MM.1S (cell line): ENCODE results near the gene LANCL3.

ENCODE experiments used
- DNase-seq: peaks from one replicate; pipeline ENCODE4 v3.0.0-alpha.2; 2015
- H2AFZ ChIP-seq: fragments of 300-600 bp; sonication (generic); 2 replicates; pipeline ENCODE4 v1.6.0; 2016; ENCODE audit warnings: antibody characterized with exemption, low read length
- H3F3A ChIP-seq: fragments of 300-600 bp; sonication (generic); 2 replicates; pipeline ENCODE4 v1.6.1; 2016; ENCODE audit warnings: mild to moderate bottlenecking, antibody characterized with exemption, low read length, moderate library complexity, mixed read lengths; ENCODE audit not compliant: insufficient read depth
- H3K27ac ChIP-seq: fragments of 300-600 bp; sonication (generic); 2 replicates; pipeline ENCODE4 v1.5.1; 2016; ENCODE audit warnings: mild to moderate bottlenecking, low read length
- H3K27me3 ChIP-seq: fragments of 300-600 bp; sonication (generic); replicated peaks from 2 replicates; pipeline ENCODE4 v1.6.0; 2016; ENCODE audit warnings: low read length; ENCODE audit not compliant: insufficient read depth
- H3K36me3 ChIP-seq: fragments of 300-600 bp; sonication (generic); replicated peaks from 2 replicates; pipeline ENCODE4 v1.6.1; 2016; ENCODE audit warnings: mild to moderate bottlenecking, low read length, mixed read lengths; ENCODE audit not compliant: insufficient read depth
- H3K4me1 ChIP-seq: fragments of 300-600 bp; sonication (generic); 2 replicates; pipeline ENCODE4 v1.6.1; 2016; ENCODE audit warnings: low read length, mixed read lengths
- H3K4me2 ChIP-seq: fragments of 300-600 bp; sonication (generic); 2 replicates; pipeline ENCODE4 v1.6.0; 2016; ENCODE audit warnings: low read depth, low read length
- H3K4me3 ChIP-seq: fragments of 300-600 bp; sonication (generic); 2 replicates; pipeline ENCODE4 v1.5.1; 2016; ENCODE audit warnings: low read length, mixed read lengths
- H3K79me2 ChIP-seq: fragments of 300-600 bp; sonication (generic); 2 replicates; pipeline ENCODE4 v1.6.1; 2016; ENCODE audit warnings: mixed run types, low read length, mixed read lengths
- H3K9ac ChIP-seq: fragments of 300-600 bp; sonication (generic); 2 replicates; pipeline ENCODE4 v1.6.1; 2016; ENCODE audit warnings: low read length, mixed read lengths
- H3K9me2 ChIP-seq: fragments of 300-600 bp; sonication (generic); replicated peaks from 2 replicates; pipeline ENCODE4 v1.6.1; 2016; ENCODE audit warnings: mild to moderate bottlenecking, low read length, mixed read lengths; ENCODE audit not compliant: insufficient read depth
- H3K9me3 ChIP-seq: fragments of 300-600 bp; sonication (generic); replicated peaks from 2 replicates; pipeline ENCODE4 v1.6.1; 2016; ENCODE audit warnings: mild to moderate bottlenecking, low read length, mixed read lengths; ENCODE audit not compliant: insufficient read depth
- H4K20me1 ChIP-seq: fragments of 300-600 bp; sonication (generic); 2 replicates; pipeline ENCODE4 v1.6.1; 2016; ENCODE audit warnings: mild to moderate bottlenecking, low read length, moderate library complexity, mixed read lengths; ENCODE audit not compliant: insufficient read depth
- CTCF ChIP-seq: fragments of 300-600 bp; sonication (generic); IDR thresholded peaks from 2 replicates; pipeline ENCODE4 v1.5.1; 2016; ENCODE audit warnings: antibody characterized with exemption, low read length, mixed read lengths
- EZH2 ChIP-seq: fragments of 300-600 bp; sonication (generic); optimal IDR thresholded peaks from 2 replicates; pipeline ENCODE3; 2017; ENCODE audit warnings: low read depth, mild to moderate bottlenecking, antibody characterized with exemption, low read length, mixed read lengths
- EZH2phosphoT487 ChIP-seq: fragments of 300-600 bp; sonication (generic); IDR thresholded peaks from 2 replicates; pipeline ENCODE4 v1.6.1; 2018; ENCODE audit warnings: antibody characterized with exemption, low read length

LANCL3 gene

GRCh38 chrX:37607243-37607642 lies 35.8 kb downstream of the LANCL3 start:
- Histone ChIP-seq H3K36me3 (no peaks in the 10 kb centered on the region), H4K20me1 (no peaks in the 10 kb centered on the region), H3K9me3 (no peaks in the 10 kb centered on the region), H3K9ac (no peak overlapping the region), H3K27ac (no peak overlapping the region), H3K27me3 (no peaks in the 10 kb centered on the region), H3K4me3 (no peak overlapping the region), H3K4me1 (no peaks in the 10 kb centered on the region), H3K79me2 (no peaks in the 10 kb centered on the region), H3K4me2 (no peak overlapping the region), H2AFZ (no peak overlapping the region), H3K9me2 (no peaks in the 10 kb centered on the region), H3F3A (no peaks in the 10 kb centered on the region)
- no peak for DNase-seq
- TF ChIP-seq EZH2phosphoT487 (no peak), EZH2 (no peak), CTCF (no peak)

- no peaks in the 10 kb centered on the region for H4K20me1 ChIP-seq
- H3K36me3 ChIP-seq, result no peaks in the 10 kb centered on the region
- no peaks in the 10 kb centered on the region for H3F3A ChIP-seq
- H3K27ac ChIP-seq, result no peak overlapping the region
- H3K9ac ChIP-seq, result no peak overlapping the region
- H3K4me2 ChIP-seq, result no peak overlapping the region
- DNase-seq, result no peak
- no peaks in the 10 kb centered on the region for H3K9me3 ChIP-seq
- H3K9me2 ChIP-seq, result no peaks in the 10 kb centered on the region
- TF ChIP-seq EZH2phosphoT487, result no peak
- TF ChIP-seq CTCF, result no peak
- TF ChIP-seq EZH2, result no peak
- H2AFZ ChIP-seq, result no peak overlapping the region
- no peaks in the 10 kb centered on the region for H3K4me1 ChIP-seq
- no peaks in the 10 kb centered on the region for H3K27me3 ChIP-seq
- H3K79me2 ChIP-seq, result no peaks in the 10 kb centered on the region
- no peak overlapping the region for H3K4me3 ChIP-seq
Observed at GRCh38 chrX:37608156-37608555, 36.7 kb downstream of the LANCL3 start.

- H3K9ac ChIP-seq, result no peak overlapping the region
- H3K27ac ChIP-seq, result no peak overlapping the region
- no peaks in the 10 kb centered on the region for H3K27me3 ChIP-seq
- no peaks in the 10 kb centered on the region for H4K20me1 ChIP-seq
- no peak overlapping the region for H2AFZ ChIP-seq
- no peaks in the 10 kb centered on the region for H3K4me1 ChIP-seq
- no peaks in the 10 kb centered on the region for H3K9me3 ChIP-seq
- no peaks in the 10 kb centered on the region for H3K36me3 ChIP-seq
- no peaks in the 10 kb centered on the region for H3F3A ChIP-seq
- no peak overlapping the region for H3K4me3 ChIP-seq
- no peak for TF ChIP-seq EZH2phosphoT487
- TF ChIP-seq CTCF, result no peak
- TF ChIP-seq EZH2, result no peak
- no peaks in the 10 kb centered on the region for H3K9me2 ChIP-seq
- no peaks in the 10 kb centered on the region for H3K79me2 ChIP-seq
- H3K4me2 ChIP-seq, result no peak overlapping the region
- DNase-seq, result no peak
Observed at GRCh38 chrX:37609727-37610126, 38.3 kb downstream of the LANCL3 start.
